HG02571 (cell line): Measurements from ENCODE around the gene SLC1A1.
"Not testable (repeated sequence)": the region's sequence is repeated elsewhere in the genome, so short reads cannot be mapped to it uniquely, and the experiment has no call there.

Experiments
- ATAC-seq: cut with Tn5 transposase; IDR thresholded peaks from one replicate; pipeline ENCODE4 v1.9.1; 2021; ENCODE audit warnings: mild to moderate bottlenecking, moderate library complexity; ENCODE audit not compliant: unreplicated experiment

SLC1A1 gene

DNA sequence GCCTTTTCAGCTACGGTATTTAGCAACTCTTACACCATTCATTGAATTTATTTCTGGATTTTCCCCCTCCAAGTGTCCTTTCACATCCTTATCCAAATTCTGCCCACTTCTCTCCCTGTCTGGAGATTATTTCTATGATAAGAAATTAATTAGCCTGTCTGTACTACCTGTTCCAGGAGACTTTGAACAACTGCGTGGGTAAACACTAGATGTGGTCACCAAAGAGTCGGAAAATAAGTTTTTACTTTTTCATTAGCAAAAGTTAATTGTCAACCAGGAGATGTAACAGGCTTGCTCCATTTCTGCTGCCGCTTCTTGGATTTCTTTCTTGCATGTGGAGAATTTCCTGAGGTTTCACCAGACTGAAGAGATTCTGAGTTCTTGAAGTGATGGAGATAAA, 14.0 kb downstream of the SLC1A1 start:
- ATAC-seq, result no peak

DNA sequence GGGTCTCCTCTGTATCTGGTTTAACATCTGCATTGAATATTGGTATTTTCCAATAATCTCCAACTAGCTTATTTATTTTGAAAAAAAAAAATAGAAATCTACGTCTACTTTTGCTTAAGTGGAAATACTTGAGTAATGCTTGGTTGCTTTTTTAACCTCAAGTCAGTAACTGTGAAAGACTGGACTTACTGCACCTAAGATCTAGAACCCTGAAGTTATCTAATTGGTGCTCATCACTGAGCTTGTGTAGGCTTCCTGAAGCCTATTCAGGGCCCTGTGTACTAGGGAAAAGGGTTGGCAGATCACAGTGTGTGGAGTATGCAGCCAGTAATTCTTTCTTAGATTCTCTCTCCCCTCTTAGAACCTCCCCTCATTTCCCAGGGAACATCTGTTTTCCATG, 16.2 kb downstream of the SLC1A1 start:
- ATAC-seq, result no peak

DNA sequence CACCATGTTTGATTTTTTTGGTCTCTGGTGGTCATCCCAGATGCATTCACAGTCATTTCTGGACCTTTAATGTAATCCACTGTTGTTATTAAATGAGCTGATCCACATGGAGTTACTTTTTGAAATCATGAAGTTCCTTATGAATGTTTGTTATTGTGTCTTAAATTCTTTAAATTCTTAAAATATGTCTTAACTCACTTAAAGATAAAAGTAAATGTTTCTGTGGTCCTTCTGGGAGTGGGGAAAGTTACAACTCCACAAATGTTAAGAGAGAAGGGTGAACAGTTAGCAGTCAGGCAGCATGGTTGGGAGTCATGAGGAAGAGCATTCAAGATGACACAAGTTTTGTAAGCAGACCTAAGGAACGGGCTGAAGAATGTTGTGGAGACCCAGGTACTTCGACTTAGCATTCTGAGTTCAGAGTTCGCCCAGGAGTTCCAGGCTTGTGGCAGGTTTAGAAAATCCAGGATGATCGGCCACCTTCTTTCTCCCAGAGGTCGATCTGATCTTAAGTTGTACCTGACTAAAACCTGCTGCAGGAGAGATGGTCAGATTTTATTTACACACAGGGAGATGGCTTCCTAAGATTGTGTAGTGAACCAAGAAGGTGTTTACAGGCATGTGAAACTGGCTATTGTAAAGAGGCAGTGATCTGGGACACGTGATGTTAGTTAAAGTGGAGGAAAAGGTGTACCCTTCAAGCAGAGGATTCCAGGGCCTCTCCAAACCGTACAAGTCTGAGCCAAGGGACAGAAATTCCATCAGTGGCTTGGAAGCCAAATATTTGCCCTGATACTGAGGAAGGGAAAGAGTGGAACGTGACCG, 17.2 kb downstream of the SLC1A1 start:
- ATAC-seq, result no peak

DNA sequence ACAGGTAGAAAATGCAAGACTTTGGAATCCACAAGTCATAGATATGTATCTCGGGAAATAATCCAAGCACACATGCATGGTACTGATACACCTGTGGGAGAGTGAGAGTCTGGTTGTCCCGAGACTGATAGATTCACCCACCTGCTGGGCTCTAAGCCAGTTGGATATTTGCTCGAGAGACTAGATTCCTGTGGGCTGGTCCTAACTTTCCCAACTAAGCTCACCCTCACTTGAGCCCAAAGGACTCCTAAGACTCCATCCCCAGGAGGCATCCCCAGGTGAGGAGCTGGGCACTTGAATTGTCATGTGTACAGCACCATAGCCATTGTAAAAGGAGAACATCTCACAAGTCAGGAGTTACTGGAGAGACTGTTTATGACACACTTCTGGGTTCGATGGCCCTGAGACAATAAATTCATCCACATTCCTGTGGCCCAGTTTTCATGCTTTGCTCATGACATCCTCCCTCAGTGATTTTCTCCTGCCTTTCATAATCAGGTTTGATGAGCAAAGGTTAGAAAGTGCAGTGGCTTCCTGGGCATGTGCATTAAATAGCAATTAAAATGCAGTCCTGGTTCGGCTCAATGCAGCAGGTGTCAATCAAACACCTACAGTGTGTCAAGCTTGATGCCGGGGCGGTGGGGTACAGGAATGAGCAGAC, 18.1 kb downstream of the SLC1A1 start:
- no peak for ATAC-seq

DNA sequence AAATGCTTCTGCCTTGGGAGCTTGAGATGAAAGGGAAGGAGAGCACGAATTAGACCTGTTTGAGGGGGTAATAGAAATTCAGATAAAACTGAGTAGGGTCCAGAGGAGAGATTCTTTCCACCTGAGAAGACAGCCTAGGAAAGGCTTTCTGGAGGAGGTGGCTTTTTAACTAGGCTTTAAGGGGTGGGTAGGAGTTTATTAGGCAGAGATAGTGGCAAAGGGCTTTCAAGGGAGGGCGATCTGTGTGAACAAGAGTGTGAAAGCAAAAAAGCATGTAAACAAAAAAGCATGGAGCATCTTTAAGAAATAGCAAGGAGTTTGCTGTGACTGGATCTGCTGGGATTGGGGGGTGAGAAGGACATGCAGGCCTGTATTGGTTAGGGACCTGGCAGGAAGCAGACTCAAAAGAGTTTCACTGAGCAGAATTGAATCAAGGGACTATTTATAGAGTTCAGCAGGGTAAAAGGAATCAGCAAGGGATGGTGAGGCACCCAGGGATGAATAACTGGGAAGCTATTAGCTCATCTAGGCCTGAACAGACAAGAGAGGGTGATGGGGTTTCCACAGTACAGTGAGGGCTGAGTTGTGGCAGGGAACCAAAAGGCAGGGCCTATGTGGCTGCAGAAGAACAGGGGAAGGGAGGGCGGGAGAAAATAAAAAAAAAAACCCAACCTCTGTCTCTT, 18.8 kb downstream of the SLC1A1 start:
- ATAC-seq, result no peak

DNA sequence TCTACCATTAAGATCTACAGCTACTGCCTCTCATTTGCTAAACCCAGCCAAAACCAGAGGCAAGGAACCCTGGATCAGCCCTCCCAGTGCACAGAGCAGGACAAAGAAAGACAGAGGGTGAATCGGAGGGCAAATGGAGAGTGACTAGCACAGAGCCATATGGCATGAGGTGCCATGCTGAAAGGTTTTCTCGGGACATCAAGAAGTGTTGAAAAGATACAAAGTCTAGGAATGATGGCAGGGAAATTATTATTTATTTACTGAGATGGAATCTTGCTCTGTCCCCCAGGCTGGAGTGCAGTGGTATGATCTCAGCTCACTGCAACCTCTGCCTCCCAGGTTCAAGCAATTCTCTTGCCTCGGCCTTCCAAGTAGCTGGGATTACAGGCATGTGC, 19.3 kb downstream of the SLC1A1 start:
- ATAC-seq, result no peak

DNA sequence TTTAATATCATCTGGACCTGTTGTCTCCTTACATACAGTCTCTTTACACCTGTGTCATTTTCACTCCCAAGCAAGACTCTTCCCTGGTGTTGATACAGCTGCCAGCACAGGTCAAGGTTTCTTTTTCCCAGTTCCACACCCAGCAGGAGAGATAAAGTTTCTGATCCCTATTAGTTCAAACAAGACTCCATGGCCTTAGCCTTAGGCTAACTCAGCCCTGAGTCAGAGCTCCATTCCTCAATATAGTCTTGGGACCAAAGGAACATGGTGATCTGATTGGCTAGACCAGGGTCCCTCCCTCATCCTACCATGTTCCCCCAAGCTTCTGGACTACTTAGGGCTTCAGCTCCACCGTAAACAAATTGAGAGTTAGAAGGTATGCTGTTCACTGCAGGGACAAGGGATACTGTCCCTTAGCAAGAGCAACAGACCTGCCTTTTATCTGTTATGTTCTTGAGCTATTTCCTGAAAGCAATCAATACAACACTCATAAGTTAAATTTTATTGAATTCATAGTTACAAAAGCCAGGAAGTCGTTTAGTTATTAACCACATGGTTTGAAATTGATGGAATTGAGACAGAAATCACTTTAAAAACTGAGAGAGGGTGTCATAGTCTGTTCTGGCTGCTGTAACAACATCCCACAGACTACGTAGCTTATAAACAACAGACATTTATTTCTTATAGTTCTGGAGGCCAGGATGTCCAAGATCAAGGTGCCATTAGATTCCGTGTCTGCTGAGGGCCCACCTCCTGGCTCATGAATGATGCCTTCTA, 20.5 kb downstream of the SLC1A1 start:
- ATAC-seq, result no peak

DNA sequence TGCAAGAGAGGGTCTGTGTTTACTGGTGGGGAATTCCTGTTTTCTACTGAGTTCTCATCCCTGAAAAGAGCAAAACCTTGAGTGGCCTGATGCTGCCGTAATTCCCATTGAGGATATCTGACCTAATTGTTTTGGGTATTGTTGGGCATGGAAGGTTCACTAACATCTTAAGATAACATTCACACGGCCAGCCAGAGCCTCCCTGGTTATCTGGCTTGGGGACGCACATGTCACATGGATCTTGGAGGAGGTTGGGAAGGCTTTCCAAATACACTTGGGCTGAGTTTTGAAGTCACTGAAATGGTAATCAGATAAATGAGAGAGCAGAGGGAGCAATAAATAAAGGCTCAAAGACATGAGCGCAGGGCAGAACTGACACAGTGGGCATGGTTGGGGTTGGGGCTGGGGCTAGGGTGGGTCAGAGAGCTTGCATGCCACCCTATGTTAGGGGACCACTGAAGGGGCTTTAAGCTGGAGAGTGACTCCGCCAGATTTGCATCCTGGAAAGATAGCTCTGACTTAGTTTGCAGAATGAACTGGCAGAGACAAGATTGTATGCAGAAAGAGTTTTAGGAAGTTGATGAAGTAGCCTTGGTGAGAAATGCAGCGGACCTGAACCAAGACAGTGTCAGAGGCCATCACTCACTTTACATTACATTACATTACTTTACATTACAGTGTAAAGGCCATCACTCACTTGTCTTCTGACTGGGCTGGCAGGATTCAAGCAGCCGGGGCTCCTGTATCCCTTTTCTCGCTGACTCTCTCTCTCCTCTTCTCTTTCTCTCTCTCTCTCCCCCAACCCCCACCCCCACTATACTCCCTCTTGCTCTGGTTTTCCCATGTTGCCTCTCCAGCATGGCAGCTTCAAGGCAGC, 24.2 kb downstream of the SLC1A1 start:
- ATAC-seq, result no peak

DNA sequence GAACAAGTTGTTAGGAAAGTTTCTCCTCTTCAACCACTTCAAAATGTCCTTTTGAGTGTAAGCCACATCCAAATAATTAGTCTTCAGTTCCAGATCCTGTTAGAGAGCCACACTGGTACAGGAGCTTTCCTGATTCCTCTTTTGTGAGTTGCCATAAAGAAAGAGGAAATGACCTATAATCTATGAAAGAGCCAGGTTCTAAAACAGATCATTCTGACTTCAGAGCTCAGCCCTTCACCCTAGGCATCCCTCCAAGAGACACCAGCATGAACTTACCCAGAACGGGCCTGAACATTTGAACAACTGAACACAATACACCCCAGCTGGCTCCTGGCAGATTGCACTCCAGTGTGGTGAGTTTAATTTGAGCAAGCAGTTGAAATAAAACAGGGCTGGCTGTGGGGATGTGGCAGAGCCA, 25.7 kb downstream of the SLC1A1 start:
- ATAC-seq, result no peak

DNA sequence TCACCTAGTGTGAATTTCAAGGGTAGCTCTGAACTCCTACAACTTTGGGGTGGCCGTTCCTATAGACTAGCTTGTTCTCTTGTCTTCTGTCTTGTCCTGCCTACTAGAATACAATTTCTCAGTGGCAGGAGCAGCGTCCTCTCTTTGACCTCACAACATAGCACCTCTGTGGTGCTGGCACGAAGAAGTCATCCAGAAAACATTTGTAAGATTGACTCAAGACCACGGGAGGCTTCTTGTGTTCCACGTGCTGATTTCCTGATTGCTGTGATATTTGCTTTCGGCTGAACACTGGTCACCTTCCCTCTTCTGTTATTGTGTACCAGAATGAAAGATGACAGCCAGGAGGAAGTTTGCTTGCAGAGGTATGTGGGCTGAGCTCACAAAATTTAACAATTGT, 27.0 kb downstream of the SLC1A1 start:
- no peak for ATAC-seq

DNA sequence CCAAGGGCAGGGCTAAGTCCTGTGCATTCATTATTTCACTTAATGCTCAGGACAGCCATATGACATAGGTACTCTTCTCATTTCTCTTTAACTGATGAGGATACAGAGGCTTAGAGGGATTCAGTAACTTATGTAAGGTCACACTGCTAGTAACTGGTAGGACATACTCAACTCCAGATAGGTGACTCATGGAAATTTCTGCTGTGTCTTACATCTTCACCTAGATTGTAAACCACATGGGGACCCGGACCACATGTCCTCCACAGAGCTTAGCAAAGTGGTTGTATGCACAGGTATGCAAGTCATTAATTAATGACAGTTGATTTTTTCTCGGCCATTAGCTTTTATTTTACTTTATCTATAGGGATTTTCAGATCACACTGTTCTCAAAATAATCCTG, 29.3 kb downstream of the SLC1A1 start:
- no peak for ATAC-seq

DNA sequence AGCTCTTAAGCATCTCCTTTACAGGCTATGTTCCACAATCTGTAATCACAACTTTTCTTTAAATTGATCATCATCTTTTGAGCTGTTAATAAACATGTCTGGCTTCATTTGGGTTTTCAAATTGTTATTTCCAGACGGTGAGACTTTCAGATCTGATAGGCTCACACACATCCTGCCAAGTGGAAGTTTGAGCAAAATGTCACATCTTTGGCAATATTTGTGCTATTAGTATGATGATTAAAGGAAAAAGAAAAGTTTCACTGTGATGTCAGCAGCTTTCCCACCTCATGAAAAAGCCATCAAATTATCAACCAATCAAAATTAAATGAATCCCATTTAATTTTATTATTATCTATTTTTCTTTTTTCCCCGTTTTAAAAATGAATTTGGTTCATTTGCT, 29.8 kb downstream of the SLC1A1 start:
- ATAC-seq, result no peak

DNA sequence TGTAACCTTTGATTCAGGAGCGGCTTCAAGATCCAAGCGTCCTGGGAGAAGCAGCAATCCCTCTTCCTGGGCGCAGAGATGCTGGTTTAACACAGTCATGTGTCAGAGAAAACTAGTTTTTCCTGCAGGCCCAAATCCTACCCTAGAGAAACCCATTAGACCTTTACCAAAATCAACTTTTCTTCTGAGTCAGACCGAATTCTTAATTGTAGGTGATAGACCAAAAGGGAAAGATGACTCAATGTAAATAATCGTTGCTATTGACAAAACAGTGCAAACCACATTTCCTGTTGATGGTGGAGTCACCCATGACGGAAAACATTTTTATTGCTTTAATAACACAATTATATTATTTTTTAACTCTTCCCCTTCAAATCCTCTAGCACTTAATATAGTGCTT, 40.1 kb downstream of the SLC1A1 start:
- no peak for ATAC-seq

DNA sequence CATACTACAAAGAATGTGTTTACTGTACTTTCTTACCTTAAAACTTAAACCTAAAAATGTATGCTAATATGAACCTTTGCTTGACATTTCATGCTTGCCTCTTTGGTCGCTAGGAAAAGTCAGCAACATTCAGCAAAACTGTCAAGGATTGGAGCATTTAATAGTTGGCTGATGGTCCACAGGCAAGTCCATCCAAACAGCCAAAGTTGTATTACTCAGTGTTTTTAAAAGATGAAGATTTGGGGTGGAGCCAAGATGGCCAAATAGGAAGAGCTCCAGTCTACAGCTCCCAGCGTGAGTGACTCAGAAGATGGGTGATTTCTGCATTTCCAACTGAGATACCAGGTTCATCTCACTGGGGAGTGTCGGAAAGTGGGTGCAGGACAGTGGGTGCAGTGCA, 40.6 kb downstream of the SLC1A1 start:
- ATAC-seq, result not testable (repeated sequence)

DNA sequence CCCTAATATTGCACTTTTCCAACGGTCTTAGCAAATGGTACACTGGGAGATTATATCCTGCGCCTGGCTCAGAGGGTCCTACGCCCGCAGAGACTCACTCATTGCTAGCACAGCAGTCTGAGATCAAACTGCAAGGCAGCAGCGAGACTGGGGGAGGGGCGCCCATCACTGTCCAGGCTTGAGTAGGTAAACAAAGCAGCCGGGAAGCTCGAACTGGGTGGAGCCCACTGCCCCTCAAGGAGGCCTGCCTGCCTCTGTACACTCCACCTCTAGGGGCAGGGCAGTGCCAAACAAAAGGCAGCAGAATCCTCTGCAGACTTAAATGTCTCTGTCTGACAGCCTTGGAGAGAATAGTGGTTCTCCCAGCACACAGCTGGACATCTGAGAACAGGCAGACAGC, 41.1 kb downstream of the SLC1A1 start:
- ATAC-seq, result not testable (repeated sequence)

DNA sequence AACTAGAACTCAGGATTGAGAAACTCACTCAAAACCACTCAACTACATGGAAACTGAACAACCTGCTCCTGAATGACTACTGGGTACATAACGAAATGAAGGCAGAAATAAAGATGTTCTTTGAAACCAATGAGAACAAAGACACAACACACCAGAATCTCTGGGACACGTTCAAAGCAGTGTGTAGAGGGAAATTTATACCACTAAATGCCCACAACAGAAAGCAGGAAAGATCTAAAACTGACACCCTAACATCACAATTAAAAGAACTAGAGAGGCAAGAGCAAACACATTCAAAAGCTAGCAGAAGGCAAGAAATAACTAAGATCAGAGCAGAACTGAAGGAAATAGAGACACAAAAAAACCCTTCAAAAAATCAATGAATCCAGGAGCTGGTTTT, 43.6 kb downstream of the SLC1A1 start:
- not testable (repeated sequence) for ATAC-seq

DNA sequence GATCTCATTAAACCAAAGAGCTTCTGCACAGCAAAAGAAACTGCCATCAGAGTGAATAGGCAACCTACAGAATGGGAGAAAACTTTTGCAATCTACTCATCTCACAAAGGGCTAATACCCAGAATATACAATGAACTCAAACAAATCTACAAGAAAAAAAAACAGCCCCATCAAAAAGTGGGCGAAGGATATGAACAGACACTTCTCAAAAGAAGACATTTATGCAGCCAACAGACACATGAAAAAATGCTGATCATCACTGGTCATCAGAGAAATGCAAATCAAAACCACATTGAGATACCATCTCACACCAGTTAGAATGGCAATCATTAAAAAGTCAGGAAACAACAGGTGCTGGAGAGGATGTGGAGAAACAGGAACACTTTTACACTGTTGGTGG, 45.9 kb downstream of the SLC1A1 start:
- ATAC-seq, result not testable (repeated sequence)

DNA sequence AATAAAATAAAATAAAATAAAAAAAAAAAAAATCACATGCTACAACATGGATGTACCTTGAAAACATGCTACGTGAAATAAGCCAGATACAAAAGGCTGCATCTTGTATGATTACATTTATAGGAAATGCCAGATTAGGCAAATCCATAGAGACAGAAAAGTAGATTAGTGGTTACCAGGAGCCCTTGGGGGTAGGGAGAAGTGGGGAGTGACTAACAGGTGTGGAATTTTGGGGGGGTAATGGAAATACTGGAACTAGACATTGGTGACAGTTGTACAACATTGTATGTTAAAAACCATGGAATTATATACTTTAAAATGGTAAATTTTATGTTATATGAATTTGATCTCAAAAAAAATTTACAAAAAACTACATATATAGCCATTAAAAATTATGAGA, 47.3 kb downstream of the SLC1A1 start:
- no peak for ATAC-seq

DNA sequence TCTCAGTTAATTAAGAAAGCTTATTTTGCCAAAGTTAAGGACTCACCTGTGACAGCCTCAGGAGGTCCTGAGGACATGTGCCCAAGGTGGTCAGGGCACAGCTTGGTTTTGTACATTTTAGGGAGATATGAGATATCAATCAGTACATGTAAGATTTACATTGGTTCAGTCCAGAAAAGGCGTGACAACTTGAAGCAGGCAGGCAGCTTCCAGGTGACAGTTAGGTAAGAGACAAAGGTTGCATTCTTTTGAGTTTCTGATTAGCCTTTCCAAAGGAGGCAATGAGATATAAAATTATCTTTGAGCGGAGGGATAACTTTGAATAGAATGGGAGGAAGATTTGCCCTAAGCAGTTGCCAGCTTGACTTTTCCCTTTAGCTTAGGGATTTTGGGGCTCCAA, 47.8 kb downstream of the SLC1A1 start:
- ATAC-seq, result no peak

DNA sequence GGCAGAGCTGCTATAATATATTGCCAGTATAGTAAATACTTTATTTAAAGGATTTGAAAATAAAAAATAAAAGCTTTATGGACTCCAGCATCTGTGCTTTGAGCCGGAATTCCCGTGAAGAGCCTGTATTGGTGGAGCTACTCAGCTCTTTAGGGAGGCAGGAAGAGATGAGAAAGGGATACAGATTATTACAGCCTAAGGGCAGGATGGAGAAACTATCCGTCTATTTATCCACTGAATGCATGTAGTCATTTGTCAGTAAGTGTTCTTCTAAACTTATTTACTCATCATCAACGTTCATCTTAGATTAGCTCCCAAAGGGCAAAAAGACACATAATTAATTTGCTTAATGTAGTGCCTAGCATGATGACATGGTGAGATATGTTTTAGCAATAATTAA, 48.4 kb downstream of the SLC1A1 start:
- no peak for ATAC-seq
